HEK293 (cell line): ENCODE measurements around the gene DTWD2.

Experiments
- CTCF ChIA-PET: fragments of 350-600 bp; formaldehyde crosslinking; extraction: SDS; loops from one replicate; lab custom pipeline; 2021; ENCODE audit warnings: antibody characterized with exemption; lab: Yijun Ruan, JAX
- POLR2A ChIA-PET: fragments of 300-600 bp; formaldehyde crosslinking; extraction: SDS; loops from one replicate; lab custom pipeline; 2020; ENCODE audit warnings: antibody characterized with exemption, inconsistent platforms; lab: Yijun Ruan, JAX
- H3K27ac ChIP-seq: fragments of 200-500 bp; sonication (Bioruptor generic); 2 replicates; pipeline ENCODE4 v1.5.1; 2014; ENCODE audit warnings: low read depth, low read length, control low read depth, inconsistent platforms; ENCODE audit errors: extremely low read depth
- H3K36me3 ChIP-seq, 2 experiments: fragments of 200-500 bp in 1 of 2; sonication (Bioruptor generic) in 1 of 2; 1 replicate in 1 of 2; 2 replicates in 1 of 2; pipeline ENCODE4 v1.5.1; 2014 to 2017; ENCODE audit warnings: inconsistent platforms in 2 of 2, low read length in 2 of 2; ENCODE audit not compliant: control insufficient read depth in 2 of 2, insufficient read depth in 1 of 2
- H3K4me1 ChIP-seq: fragments of 200-500 bp; sonication (Bioruptor generic); 2 replicates; pipeline ENCODE4 v1.5.1; 2014; ENCODE audit warnings: mild to moderate bottlenecking, low read length, inconsistent platforms; ENCODE audit not compliant: control insufficient read depth, insufficient read depth
- H3K4me3 ChIP-seq: 2 replicates; pipeline ENCODE4 v1.5.1; 2011; ENCODE audit warnings: low read depth, mild to moderate bottlenecking, control low read depth, low read length, moderate library complexity
- H3K9me3 ChIP-seq: fragments of 200-500 bp; sonication (Bioruptor generic); 2 replicates; pipeline ENCODE4 v1.5.1; 2014; ENCODE audit warnings: low read depth, low read length, inconsistent platforms; ENCODE audit not compliant: control insufficient read depth, insufficient read depth
- HOXC10 ChIP-seq: sonication (generic); formaldehyde crosslinking; IDR thresholded peaks from 2 replicates; pipeline ENCODE4 v1.8.1; 2023; ENCODE audit warnings: mild to moderate bottlenecking, missing genetic modification reagents
- REPIN1 ChIP-seq: fragments of 450-650 bp; formaldehyde crosslinking; IDR thresholded peaks from 2 replicates; pipeline ENCODE4 v1.5.1; 2017; ENCODE audit warnings: missing biosample characterization, missing genetic modification characterization, low read depth
- ZBTB1 ChIP-seq: fragments of 450-650 bp; formaldehyde crosslinking; IDR thresholded peaks from 2 replicates; pipeline ENCODE4 v1.5.1; 2016; ENCODE audit warnings: missing biosample characterization, missing genetic modification characterization
- ZFP3 ChIP-seq: fragments of 450-650 bp; formaldehyde crosslinking; IDR thresholded peaks from 2 replicates; pipeline ENCODE4 v1.5.1; 2016; ENCODE audit warnings: low read depth, missing biosample characterization, missing genetic modification characterization
- ZNF221 ChIP-seq: fragments of 450-650 bp; formaldehyde crosslinking; IDR thresholded peaks from 2 replicates; pipeline ENCODE4 v1.5.1; 2017; ENCODE audit warnings: missing biosample characterization, missing genetic modification characterization, borderline replicate concordance
- ZNF24 ChIP-seq: fragments of 450-650 bp; formaldehyde crosslinking; IDR thresholded peaks from 2 replicates; pipeline ENCODE4 v1.5.1; 2016; ENCODE audit warnings: missing biosample characterization, missing genetic modification characterization
- ZNF266 ChIP-seq: fragments of 450-650 bp; formaldehyde crosslinking; IDR thresholded peaks from 2 replicates; pipeline ENCODE4 v1.5.1; 2016; ENCODE audit warnings: missing biosample characterization, missing genetic modification characterization, low read depth
- ZNF335 ChIP-seq: fragments of 450-650 bp; formaldehyde crosslinking; conservative IDR thresholded peaks from 2 replicates; pipeline ENCODE4 v1.5.1; 2016; ENCODE audit warnings: missing biosample characterization, missing genetic modification characterization
- ZNF366 ChIP-seq: fragments of 450-650 bp; formaldehyde crosslinking; conservative IDR thresholded peaks from 2 replicates; pipeline ENCODE4 v1.5.1; 2016; ENCODE audit warnings: missing biosample characterization, missing genetic modification characterization
- ZNF433 ChIP-seq: fragments of 450-650 bp; formaldehyde crosslinking; IDR thresholded peaks from 2 replicates; pipeline ENCODE4 v1.5.1; 2016; ENCODE audit warnings: missing biosample characterization, missing genetic modification characterization, low read depth
- ZNF513 ChIP-seq: fragments of 450-650 bp; IDR thresholded peaks from 2 replicates; pipeline ENCODE4 v1.5.1; 2018; ENCODE audit warnings: missing biosample characterization, missing genetic modification characterization
- ZNF530 ChIP-seq: fragments of 450-650 bp; formaldehyde crosslinking; IDR thresholded peaks from 2 replicates; pipeline ENCODE4 v1.5.1; 2016; ENCODE audit warnings: low read depth, missing biosample characterization, missing genetic modification characterization
- ZNF610 ChIP-seq: fragments of 450-650 bp; formaldehyde crosslinking; IDR thresholded peaks from 2 replicates; pipeline ENCODE4 v1.5.1; 2016; ENCODE audit warnings: missing biosample characterization, missing genetic modification characterization, borderline replicate concordance
- ZNF623 ChIP-seq: fragments of 450-650 bp; formaldehyde crosslinking; IDR thresholded peaks from 2 replicates; pipeline ENCODE4 v1.5.1; 2016; ENCODE audit warnings: missing biosample characterization, missing genetic modification characterization
- ZNF664 ChIP-seq: fragments of 450-650 bp; formaldehyde crosslinking; IDR thresholded peaks from 2 replicates; pipeline ENCODE4 v1.5.1; 2016; ENCODE audit warnings: missing biosample characterization, missing genetic modification characterization
- ZNF701 ChIP-seq: fragments of 450-650 bp; formaldehyde crosslinking; IDR thresholded peaks from 2 replicates; pipeline ENCODE4 v1.5.1; 2016; ENCODE audit warnings: missing biosample characterization, missing genetic modification characterization
- ZNF830 ChIP-seq: fragments of 450-650 bp; IDR thresholded peaks from 2 replicates; pipeline ENCODE4 v1.5.0; 2018; ENCODE audit warnings: missing biosample characterization, missing genetic modification characterization, low read depth, mild to moderate bottlenecking, moderate library complexity
- ZSCAN5A ChIP-seq: fragments of 450-650 bp; formaldehyde crosslinking; IDR thresholded peaks from 2 replicates; pipeline ENCODE4 v1.5.1; 2016; ENCODE audit warnings: missing biosample characterization, missing genetic modification characterization
- ZXDB ChIP-seq: fragments of 450-650 bp; formaldehyde crosslinking; IDR thresholded peaks from 2 replicates; pipeline ENCODE4 v1.5.1; 2016; ENCODE audit warnings: missing biosample characterization, missing genetic modification characterization
- TF ChIP-seq, protein P1 (sequence below): fragments of 450-650 bp; formaldehyde crosslinking; IDR thresholded peaks from 2 replicates; pipeline ENCODE4 v1.5.1; 2016; ENCODE audit warnings: missing biosample characterization, missing genetic modification characterization
- TF ChIP-seq, protein P2 (sequence below): fragments of 450-650 bp; formaldehyde crosslinking; IDR thresholded peaks from 2 replicates; pipeline ENCODE4 v1.5.1; 2016; ENCODE audit warnings: missing biosample characterization, missing genetic modification characterization
- TF ChIP-seq, protein P3 (sequence below): fragments of 450-650 bp; formaldehyde crosslinking; IDR thresholded peaks from 2 replicates; pipeline ENCODE4 v1.5.1; 2016; ENCODE audit warnings: missing biosample characterization, missing genetic modification characterization, low read depth

Gene DTWD2

GRCh38 chr5:119019949-119020348, 31.6 kb upstream of the DTWD2 start:
- no peak overlapping the region for H3K4me3 ChIP-seq
- ChIA-PET CTCF (interaction anchor here (0.5 to 5.4 kb wide), 3 partner anchors 33 to 1565 kb away, joined by 3 to 46 read pairs (median 3); no protein-coding TSS in a partner anchor), POLR2A (no interaction called here)
- no peak for TF ChIP-seq ZNF221 (tag by site-specific recombination)
- no peak for TF ChIP-seq ZNF433 (tag by site-specific recombination)
- TF ChIP-seq ZNF366 (tag by site-specific recombination), result no peak
- TF ChIP-seq ZNF830 (tag by site-specific recombination), result no peak
- no peak for TF ChIP-seq ZNF610 (tag by site-specific recombination)
- no peak for TF ChIP-seq ZNF513 (tag by site-specific recombination)
- H3K9me3 ChIP-seq, result no peaks in the 10 kb centered on the region
- H3K36me3 ChIP-seq, result no peaks in the 10 kb centered on the region
- H3K27ac ChIP-seq, result no peak overlapping the region
- H3K4me1 ChIP-seq, result no peaks in the 10 kb centered on the region

DNA sequence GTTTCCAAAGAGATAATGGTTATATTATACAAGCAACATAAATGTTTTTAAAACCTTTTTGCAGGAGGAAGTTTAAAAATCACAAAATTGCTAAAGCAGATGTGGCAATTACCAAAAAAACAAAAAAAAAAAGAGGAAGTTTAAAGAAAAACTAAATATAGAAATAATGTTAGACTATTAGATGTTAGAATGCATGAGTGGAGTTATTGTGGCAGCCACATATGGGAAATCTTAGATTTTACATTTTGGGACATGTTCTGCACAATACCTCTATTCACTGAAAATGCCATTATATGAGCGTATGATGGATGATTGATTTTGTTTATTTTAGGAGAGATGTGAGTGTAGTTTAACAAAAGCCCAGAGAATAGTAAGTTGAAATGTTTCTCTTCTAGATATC, 31.2 kb upstream of the DTWD2 start:
- H3K27ac ChIP-seq, result no peak overlapping the region
- no peak for TF ChIP-seq ZNF335
- H3K9me3 ChIP-seq, result no peaks in the 10 kb centered on the region
- H3K4me1 ChIP-seq, result no peaks in the 10 kb centered on the region
- POLR2A ChIA-PET, result no interaction called here
- H3K36me3 ChIP-seq, result no peaks in the 10 kb centered on the region
- CTCF ChIA-PET, result interaction anchor here (0.9 to 5.4 kb wide), 2 partner anchors 32 to 392 kb away, joined by 3 to 46 read pairs; no protein-coding TSS in a partner anchor
- H3K4me3 ChIP-seq, result no peak overlapping the region

DNA sequence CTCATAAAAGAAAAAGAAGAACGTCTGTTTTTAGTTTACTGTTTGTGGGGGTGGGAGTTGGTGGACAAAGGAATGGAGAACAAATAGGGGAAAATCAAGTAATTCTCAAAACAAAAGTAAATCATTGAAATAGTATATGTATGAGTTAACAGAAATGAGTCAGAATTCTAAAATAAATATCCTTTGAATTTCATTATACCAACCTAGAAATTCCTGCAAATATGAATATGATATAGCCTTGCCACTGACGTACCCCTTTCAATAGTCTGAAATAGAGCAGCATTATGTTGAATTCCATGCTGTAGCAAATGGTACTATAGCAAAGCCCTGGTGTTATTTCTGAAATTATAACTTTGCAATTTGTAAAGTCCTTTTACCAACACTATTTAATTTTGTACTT, 29.6 kb upstream of the DTWD2 start:
- no peak for TF ChIP-seq ZBTB1
- TF ChIP-seq ZXDB (tag by site-specific recombination), result no peak
- no peak for TF ChIP-seq ZNF664
- TF ChIP-seq HOXC10 (CRISPR knock-in tag), result no peak
- TF ChIP-seq ZNF701 (tag by site-specific recombination), result no peak
- TF ChIP-seq ZNF266 (tag by site-specific recombination), result no peak
- no peak for TF ChIP-seq ZFP3 (tag by site-specific recombination)
- no peak for TF ChIP-seq ZNF610 (tag by site-specific recombination)
- TF ChIP-seq, protein P1, sequence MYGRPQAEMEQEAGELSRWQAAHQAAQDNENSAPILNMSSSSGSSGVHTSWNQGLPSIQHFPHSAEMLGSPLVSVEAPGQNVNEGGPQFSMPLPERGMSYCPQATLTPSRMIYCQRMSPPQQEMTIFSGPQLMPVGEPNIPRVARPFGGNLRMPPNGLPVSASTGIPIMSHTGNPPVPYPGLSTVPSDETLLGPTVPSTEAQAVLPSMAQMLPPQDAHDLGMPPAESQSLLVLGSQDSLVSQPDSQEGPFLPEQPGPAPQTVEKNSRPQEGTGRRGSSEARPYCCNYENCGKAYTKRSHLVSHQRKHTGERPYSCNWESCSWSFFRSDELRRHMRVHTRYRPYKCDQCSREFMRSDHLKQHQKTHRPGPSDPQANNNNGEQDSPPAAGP (tag by site-specific recombination), result no peak
- TF ChIP-seq ZSCAN5A (tag by site-specific recombination), result no peak
- TF ChIP-seq REPIN1, result no peak
- no peak for TF ChIP-seq ZNF24 (tag by site-specific recombination)
- TF ChIP-seq, protein P2, sequence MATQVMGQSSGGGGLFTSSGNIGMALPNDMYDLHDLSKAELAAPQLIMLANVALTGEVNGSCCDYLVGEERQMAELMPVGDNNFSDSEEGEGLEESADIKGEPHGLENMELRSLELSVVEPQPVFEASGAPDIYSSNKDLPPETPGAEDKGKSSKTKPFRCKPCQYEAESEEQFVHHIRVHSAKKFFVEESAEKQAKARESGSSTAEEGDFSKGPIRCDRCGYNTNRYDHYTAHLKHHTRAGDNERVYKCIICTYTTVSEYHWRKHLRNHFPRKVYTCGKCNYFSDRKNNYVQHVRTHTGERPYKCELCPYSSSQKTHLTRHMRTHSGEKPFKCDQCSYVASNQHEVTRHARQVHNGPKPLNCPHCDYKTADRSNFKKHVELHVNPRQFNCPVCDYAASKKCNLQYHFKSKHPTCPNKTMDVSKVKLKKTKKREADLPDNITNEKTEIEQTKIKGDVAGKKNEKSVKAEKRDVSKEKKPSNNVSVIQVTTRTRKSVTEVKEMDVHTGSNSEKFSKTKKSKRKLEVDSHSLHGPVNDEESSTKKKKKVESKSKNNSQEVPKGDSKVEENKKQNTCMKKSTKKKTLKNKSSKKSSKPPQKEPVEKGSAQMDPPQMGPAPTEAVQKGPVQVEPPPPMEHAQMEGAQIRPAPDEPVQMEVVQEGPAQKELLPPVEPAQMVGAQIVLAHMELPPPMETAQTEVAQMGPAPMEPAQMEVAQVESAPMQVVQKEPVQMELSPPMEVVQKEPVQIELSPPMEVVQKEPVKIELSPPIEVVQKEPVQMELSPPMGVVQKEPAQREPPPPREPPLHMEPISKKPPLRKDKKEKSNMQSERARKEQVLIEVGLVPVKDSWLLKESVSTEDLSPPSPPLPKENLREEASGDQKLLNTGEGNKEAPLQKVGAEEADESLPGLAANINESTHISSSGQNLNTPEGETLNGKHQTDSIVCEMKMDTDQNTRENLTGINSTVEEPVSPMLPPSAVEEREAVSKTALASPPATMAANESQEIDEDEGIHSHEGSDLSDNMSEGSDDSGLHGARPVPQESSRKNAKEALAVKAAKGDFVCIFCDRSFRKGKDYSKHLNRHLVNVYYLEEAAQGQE (tag by site-specific recombination), result no peak
- no peak for TF ChIP-seq ZNF530 (tag by site-specific recombination)
- no peak for TF ChIP-seq ZNF623 (tag by site-specific recombination)
- TF ChIP-seq, protein P3, sequence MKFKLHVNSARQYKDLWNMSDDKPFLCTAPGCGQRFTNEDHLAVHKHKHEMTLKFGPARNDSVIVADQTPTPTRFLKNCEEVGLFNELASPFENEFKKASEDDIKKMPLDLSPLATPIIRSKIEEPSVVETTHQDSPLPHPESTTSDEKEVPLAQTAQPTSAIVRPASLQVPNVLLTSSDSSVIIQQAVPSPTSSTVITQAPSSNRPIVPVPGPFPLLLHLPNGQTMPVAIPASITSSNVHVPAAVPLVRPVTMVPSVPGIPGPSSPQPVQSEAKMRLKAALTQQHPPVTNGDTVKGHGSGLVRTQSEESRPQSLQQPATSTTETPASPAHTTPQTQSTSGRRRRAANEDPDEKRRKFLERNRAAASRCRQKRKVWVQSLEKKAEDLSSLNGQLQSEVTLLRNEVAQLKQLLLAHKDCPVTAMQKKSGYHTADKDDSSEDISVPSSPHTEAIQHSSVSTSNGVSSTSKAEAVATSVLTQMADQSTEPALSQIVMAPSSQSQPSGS (tag by site-specific recombination), result no peak
- CTCF ChIA-PET, result interaction anchor here (0.7 kb wide), 2 partner anchors 18 to 318 kb away, joined by 3 read pairs; no protein-coding TSS in a partner anchor
- POLR2A ChIA-PET, result no interaction called here
- H3K27ac ChIP-seq, result no peak overlapping the region
- no peaks in the 10 kb centered on the region for H3K9me3 ChIP-seq
- H3K36me3 ChIP-seq, result no peaks in the 10 kb centered on the region
- H3K4me3 ChIP-seq, result no peak overlapping the region
- H3K4me1 ChIP-seq, result no peaks in the 10 kb centered on the region
